ENCODE results near the gene NFATC2.
A peak's percentile ranks its signal among the peaks of the same experiment; 100 is the strongest.

NFATC2 gene

DNA sequence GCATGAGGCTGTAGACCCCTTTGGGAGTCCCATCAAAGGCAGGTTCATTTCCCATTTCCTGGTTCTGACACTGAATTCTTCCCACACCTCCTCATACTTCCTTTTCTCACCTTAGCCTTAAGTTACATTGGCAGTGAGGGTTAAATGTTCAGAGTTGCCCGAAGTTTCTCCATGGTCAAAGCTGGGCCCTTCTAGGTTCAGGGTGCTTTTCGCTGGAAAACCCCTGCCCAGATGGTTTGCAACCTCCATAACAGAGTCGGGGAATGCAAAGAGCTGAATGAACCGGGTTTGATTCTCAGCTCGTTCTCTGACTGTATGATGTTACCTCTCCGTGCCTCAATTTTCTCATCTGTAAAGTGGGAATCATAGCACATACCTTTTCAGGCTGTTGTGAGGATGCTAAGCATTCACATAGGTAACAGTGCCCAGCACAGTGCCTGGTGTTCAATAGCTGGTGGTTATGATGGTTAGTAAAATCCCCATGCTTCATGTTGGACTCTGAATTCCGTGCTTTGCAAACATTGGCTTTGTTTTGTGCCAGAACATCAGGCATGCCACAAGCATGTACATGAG, 149.8 kb downstream of the NFATC2 start:
- no peak for TF ChIP-seq EZH2 (IDR thresholded peaks at IDR 0.05; ENCODE audit: borderline replicate concordance, low read length)
- TF ChIP-seq, protein P1, sequence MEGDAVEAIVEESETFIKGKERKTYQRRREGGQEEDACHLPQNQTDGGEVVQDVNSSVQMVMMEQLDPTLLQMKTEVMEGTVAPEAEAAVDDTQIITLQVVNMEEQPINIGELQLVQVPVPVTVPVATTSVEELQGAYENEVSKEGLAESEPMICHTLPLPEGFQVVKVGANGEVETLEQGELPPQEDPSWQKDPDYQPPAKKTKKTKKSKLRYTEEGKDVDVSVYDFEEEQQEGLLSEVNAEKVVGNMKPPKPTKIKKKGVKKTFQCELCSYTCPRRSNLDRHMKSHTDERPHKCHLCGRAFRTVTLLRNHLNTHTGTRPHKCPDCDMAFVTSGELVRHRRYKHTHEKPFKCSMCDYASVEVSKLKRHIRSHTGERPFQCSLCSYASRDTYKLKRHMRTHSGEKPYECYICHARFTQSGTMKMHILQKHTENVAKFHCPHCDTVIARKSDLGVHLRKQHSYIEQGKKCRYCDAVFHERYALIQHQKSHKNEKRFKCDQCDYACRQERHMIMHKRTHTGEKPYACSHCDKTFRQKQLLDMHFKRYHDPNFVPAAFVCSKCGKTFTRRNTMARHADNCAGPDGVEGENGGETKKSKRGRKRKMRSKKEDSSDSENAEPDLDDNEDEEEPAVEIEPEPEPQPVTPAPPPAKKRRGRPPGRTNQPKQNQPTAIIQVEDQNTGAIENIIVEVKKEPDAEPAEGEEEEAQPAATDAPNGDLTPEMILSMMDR (IDR thresholded peaks at IDR 0.05; ENCODE audit: low read length): no peak
- peaks cover 62% of the 10 kb centered on the region for H3K4me1 ChIP-seq (ENCODE audit: insufficient read depth, low read length, severe bottlenecking)
- no peaks in the 10 kb centered on the region for H3F3A ChIP-seq (ENCODE audit: insufficient read depth, low read length)
- H3K9ac ChIP-seq (ENCODE audit: low read length): no peak overlapping the region
- H4K20me1 ChIP-seq (ENCODE audit: insufficient read depth, low read length): no peaks in the 10 kb centered on the region
- H3K9me2 ChIP-seq (ENCODE audit: low read depth, low read length): no peaks in the 10 kb centered on the region
- H3K4me2 ChIP-seq (ENCODE audit: low read length): no peak overlapping the region
- H3K9me3 ChIP-seq (ENCODE audit: low read length): no peaks in the 10 kb centered on the region
- peak overlapping the region; percentile 20 for H3K27ac ChIP-seq (ENCODE audit: low read depth, low read length, poor library complexity, severe bottlenecking)
- H3K4me3 ChIP-seq (ENCODE audit: low read depth, low read length, poor library complexity, severe bottlenecking): no peak overlapping the region
- peaks cover 71% of the 10 kb centered on the region for H3K36me3 ChIP-seq (ENCODE audit: insufficient read depth, low read length)
- H2AFZ ChIP-seq (ENCODE audit: low read length): no peak overlapping the region
- H3K27me3 ChIP-seq (ENCODE audit: insufficient read depth, low read length): no peaks in the 10 kb centered on the region
- H3K79me2 ChIP-seq (ENCODE audit: insufficient read depth, low read length): no peaks in the 10 kb centered on the region

DNA sequence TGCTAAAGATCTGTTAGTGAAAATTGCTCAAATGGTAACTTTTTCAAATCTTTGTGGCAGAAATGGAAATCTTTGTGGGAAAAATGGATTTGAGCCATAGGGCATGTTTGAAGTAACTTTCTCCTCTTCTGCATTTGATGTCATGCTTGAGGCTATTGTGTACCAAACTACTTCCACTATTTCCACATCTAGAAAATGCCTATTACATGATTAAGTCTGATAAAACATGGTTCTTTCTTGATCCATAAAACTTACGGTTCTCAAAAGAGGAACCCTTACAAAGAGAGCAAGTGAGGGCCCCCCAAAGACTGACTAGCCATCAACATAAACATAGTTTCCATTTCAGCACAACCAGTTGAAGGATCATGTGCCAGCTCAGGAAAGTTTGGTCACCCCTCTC, 150.6 kb downstream of the NFATC2 start:
- H3K36me3 ChIP-seq (ENCODE audit: insufficient read depth, low read length): peaks cover 64% of the 10 kb centered on the region
- no peaks in the 10 kb centered on the region for H3K79me2 ChIP-seq (ENCODE audit: insufficient read depth, low read length)
- H3K9me3 ChIP-seq (ENCODE audit: low read length): no peaks in the 10 kb centered on the region
- no peak overlapping the region for H2AFZ ChIP-seq (ENCODE audit: low read length)
- H3K9me2 ChIP-seq (ENCODE audit: low read depth, low read length): no peaks in the 10 kb centered on the region
- no peaks in the 10 kb centered on the region for H3K27me3 ChIP-seq (ENCODE audit: insufficient read depth, low read length)
- H3K4me3 ChIP-seq (ENCODE audit: low read depth, low read length, poor library complexity, severe bottlenecking): no peak overlapping the region
- no peak overlapping the region for H3K4me2 ChIP-seq (ENCODE audit: low read length)
- H3K27ac ChIP-seq (ENCODE audit: low read depth, low read length, poor library complexity, severe bottlenecking): peak overlapping the region; percentile 20
- no peaks in the 10 kb centered on the region for H4K20me1 ChIP-seq (ENCODE audit: insufficient read depth, low read length)
- H3K4me1 ChIP-seq (ENCODE audit: insufficient read depth, low read length, severe bottlenecking): peaks cover 63% of the 10 kb centered on the region
- no peaks in the 10 kb centered on the region for H3F3A ChIP-seq (ENCODE audit: insufficient read depth, low read length)
- TF ChIP-seq EZH2 (IDR thresholded peaks at IDR 0.05; ENCODE audit: borderline replicate concordance, low read length): no peak
- TF ChIP-seq, protein P1 (IDR thresholded peaks at IDR 0.05; ENCODE audit: low read length): no peak
- H3K9ac ChIP-seq (ENCODE audit: low read length): no peak overlapping the region

DNA sequence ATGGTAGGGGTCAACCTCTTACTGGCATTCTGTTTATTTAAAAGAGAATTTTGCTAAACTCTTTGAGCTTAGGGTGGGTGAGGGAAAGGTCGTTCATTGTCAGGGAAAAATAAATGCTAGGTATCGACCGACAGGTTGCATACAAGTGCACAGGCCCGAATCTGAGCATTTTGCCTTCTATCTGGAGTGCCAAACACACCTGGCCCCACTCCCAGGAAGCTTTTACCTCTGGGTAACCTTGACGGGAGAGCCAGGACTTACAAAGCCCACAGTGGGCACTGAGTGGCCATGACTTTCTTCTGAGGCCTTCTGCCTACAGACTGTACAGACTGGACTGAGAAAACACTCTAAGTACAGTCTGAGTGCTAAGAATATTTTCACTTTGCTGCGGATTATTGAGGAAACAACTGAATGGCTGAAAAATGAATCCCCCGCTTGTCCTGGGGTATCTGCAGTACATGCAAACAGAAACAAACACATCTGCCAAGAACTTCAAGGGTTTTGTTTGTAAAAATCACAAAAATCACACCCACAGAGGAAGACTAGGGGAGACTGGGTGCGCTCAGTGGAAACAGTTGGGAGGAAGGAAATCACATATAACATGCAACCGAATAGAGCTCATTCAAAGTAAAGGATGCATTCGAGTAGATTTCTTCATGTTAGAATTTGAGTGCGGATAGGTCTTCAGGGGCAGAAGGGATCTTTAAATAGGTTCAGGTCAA, 152.8 kb downstream of the NFATC2 start:
- Histone ChIP-seq H3K9ac (ENCODE audit: low read length) (peak overlapping the region; percentile 17; the same call in 1 of the 2 replicates), H2AFZ (ENCODE audit: low read length) (no peak overlapping the region), H3K4me2 (ENCODE audit: low read length) (no peak overlapping the region; the same call in 1 of the 2 replicates), H3K9me2 (ENCODE audit: low read depth, low read length) (no peaks in the 10 kb centered on the region), H3K27ac (ENCODE audit: low read depth, low read length, poor library complexity, severe bottlenecking) (peak overlapping the region; percentile 98), H3K4me1 (ENCODE audit: insufficient read depth, low read length, severe bottlenecking) (peaks cover 77% of the 10 kb centered on the region), H3K36me3 (ENCODE audit: insufficient read depth, low read length) (peaks cover 50% of the 10 kb centered on the region), H3K27me3 (ENCODE audit: insufficient read depth, low read length) (no peaks in the 10 kb centered on the region), H4K20me1 (ENCODE audit: insufficient read depth, low read length) (no peaks in the 10 kb centered on the region), H3K79me2 (ENCODE audit: insufficient read depth, low read length) (no peaks in the 10 kb centered on the region), H3K9me3 (ENCODE audit: low read length) (no peaks in the 10 kb centered on the region), H3F3A (ENCODE audit: insufficient read depth, low read length) (no peaks in the 10 kb centered on the region), H3K4me3 (ENCODE audit: low read depth, low read length, poor library complexity, severe bottlenecking) (no peak overlapping the region)
- TF ChIP-seq EZH2 (IDR thresholded peaks at IDR 0.05; ENCODE audit: borderline replicate concordance, low read length): no peak
- TF ChIP-seq, protein P1 (IDR thresholded peaks at IDR 0.05; ENCODE audit: low read length): no peak
